GM19468 (cell line): ENCODE measurements around the gene AKAP9.
A peak's percentile ranks its signal among the peaks of the same experiment; 100 is the strongest.
"Not testable (repeated sequence)": the region's sequence is repeated elsewhere in the genome, so short reads cannot be mapped to it uniquely, and the experiment has no call there.

Experiments
- ATAC-seq: cut with Tn5 transposase; IDR thresholded peaks from one replicate; pipeline ENCODE4 v1.9.1; 2021; ENCODE audit warnings: mild to moderate bottlenecking, moderate library complexity, moderate number of reproducible peaks; ENCODE audit not compliant: unreplicated experiment; ENCODE audit errors: extremely low read depth

Gene AKAP9

DNA sequence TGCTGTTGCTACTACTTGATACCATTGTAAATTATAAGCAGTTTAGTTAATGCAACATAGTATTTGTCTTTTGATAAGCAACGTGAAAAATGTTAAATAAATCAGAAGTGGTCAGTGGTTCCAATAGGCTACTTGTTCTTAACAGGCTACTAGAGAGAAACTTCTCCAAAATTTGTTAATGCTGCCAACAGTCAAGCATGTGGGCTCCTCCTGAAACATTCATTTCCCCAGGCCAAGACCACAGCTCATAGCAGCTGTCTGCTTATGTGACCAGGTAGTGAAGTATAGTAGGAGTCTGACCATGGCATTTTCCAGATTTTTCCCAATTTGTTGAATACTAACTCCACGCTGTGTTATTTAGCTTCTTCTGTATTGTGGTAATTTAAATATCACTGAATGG lies 112.7 kb downstream of the AKAP9 start:
- no peak for ATAC-seq

DNA sequence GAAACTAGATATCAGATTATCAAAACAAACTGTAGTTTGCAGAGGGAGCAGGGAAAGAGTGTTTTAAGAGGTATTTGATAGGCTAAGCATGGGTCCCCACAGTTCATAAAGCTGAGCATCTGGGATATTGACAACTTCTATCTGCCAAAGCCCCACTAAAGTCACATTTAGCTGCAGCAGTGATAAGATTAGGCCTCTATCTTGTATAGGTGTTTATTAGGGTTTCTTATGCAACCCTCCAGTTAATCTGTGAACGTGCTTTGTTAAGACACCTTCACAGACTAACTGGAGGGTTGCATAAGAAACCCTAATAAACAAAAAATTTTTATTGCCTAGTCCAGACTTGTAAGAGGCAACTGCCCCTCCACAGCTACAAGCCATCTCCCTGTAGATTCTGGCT lies 115.6 kb downstream of the AKAP9 start:
- no peak for ATAC-seq

DNA sequence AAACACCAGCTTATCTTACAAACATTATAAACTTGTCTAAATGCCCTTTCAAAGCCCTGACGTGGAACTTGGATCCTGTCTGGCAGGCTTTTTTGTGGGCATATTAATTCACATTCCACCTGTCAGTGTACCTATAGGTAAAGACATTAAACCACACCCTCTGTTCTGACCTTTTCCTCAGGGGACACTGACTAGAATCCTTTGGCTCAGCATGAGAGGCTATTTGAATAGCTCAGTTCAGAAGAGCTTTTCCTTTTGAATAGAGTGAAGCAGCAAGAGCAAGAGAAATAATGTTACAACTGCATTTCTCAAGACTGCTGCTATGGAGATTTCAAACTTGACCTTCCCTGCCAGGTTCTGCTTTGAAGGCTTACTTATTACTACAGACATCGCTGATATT lies 116.7 kb downstream of the AKAP9 start:
- ATAC-seq = no peak

DNA sequence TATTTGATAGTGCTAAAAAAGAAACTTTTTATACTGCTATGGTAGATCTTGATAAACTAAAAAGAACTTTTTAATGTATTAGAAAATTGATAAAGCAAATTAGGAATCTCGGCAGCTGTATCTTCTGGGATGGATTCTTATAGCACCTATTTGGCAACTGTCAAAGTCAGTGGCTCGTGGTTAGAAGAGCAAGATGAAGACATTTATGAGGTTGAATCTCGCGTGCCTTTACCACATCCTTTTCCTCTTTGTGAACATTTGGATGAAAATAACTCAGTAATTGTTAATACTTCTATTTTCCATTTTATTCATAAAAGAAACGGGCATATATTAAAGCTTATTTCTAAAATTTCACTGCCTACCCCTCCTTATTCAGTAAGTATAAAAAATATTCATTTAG lies 117.4 kb downstream of the AKAP9 start:
- no peak for ATAC-seq

DNA sequence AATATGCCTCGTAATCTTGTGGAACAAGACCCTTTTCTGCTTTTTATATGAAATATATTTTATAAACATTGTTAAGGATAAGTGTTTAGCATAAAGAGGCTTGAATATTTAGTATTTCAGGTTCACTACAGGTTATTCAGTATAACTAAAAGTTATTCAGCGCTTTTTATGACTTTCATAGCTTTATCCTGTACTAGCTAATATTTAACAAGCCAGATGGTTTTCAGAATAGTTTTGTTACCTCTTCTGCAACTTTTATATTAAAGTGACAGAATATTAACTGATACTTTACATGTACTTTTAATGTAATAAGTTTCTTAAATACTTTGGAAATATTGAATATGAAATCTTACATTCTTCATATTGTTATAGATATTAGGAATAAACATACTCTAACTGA lies 118.2 kb downstream of the AKAP9 start:
- no peak for ATAC-seq

DNA sequence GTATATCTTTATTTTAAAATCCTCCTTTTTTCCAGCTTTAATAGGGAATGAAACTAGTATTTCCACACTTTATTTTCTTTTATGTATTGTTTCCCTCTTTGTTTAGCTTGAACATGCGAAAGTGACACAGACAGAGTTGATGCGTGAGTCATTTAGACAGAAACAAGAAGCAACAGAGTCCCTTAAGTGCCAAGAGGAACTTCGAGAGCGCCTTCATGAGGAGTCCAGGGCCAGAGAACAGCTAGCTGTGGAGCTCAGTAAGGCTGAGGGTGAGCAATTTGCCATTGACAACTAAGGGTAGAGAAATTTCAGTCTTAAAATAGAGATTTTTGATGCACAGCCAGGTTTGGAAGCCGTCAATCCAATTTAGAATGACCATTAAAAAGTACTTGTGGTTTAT lies 120.5 kb downstream of the AKAP9 start:
- ATAC-seq = no peak

DNA sequence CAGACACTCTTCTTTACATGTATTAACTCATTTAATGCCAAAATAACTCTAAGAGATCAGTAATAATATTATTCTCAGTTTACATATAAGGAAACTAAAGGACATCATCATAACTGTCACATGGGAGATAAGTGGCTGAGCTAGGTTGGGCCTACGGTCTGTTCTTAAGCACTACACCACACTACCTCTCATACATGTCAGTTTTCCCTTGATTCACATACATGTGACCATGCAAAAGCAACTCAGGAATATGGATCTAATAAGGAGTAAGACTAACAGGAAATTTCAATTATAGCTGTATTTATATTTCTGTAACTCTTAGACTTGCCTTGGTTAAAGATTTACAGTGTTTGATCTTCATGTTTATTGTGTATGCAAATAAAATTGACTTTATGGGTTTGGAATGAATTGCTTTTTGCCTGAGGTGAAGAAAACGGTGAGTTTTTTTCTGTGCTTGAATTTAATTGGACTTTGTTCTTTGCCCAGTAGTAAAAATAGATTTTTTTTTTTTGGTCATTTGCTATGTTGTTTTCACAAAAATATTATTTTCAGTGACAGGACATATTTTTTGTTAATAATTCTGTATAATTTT lies 123.9 kb downstream of the AKAP9 start:
- ATAC-seq = no peak

DNA sequence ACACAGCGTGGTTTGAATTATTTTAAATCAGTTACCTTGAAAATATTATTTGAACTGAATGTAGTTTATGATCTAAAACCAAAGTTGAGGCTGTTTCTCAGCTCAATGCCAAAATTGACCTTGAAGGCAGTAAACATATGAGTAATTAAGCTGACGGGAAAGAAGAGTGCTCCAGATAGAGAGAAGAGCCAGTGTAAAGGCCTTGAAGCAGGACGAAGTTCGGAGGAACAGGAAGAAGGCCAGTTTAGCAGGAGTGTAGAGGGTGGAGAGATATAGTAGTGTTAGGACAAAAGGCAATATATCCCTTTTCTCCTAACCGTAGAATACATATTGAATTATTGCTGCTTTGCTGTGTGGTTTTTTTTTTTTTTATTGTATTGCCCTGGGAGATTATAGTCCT lies 130.4 kb downstream of the AKAP9 start:
- no peak for ATAC-seq

DNA sequence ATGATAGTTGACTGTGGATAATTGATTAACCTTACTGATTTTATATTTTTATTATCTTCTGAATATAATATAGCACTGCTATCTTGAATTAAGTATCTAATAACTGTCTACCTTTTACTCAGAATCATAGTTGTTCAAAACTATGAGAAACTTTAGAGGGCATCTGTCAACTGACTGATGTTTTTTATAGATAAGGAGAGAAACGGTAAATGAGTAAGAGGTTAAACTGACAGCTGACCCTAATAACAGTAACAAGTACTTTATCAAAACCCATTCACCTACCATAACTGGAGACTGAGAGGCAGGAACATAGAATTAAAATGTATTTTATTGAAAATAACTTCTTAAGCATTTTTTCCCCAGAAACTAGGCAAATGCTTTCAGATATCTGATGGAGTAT lies 131.5 kb downstream of the AKAP9 start:
- no peak for ATAC-seq

DNA sequence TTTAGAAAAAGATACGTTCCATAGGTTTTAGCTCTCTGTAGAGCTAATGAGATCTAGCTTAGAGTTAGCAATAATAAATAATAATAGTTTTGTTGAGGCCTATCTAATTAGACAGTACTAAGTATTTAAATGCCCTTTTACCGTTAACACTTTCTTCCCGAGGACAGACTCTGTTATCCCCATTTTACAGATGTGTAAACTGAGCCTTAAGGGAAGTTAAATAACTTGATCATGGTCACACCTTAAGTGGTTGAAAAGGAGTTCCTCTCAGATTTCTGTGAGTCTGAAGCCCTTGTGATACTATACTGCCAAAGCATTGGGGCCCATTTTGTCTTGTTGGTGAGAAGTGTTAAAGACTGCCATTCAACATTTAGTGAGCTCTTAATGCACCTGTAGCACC lies 132.0 kb downstream of the AKAP9 start:
- ATAC-seq = no peak

DNA sequence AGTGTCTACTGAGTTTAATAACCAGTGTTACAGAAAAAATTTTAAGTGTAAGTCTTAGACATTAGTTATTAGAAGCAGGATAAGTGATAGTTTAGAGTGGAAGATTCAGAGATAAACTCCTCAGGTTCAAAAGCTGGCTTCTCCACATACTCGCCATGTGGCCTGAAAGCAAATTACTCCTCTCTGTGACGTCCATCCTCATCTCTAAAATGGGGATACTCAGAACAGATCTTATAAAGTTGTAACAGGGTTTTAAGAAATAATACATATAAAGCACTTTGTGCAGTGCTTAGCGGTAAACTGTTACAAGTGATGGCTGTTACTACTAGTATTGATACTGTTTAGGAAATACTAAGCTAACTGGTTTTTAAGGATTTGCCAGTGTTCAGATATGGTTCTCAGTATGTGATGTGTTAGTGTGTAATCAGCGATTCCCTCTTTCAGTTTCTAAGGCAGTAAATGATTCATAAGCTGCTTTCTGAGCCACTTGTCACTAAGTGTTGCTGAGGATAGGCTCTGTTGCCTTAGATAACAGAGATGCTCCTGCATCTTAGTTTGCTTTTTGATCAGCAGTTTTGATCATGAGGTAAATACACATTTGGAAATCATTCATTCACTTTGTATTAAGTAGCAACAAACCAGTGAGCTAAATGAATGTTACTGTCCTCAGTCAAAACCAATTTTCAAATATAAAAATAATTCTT lies 134.9 kb downstream of the AKAP9 start:
- peak; percentile 44 for ATAC-seq

DNA sequence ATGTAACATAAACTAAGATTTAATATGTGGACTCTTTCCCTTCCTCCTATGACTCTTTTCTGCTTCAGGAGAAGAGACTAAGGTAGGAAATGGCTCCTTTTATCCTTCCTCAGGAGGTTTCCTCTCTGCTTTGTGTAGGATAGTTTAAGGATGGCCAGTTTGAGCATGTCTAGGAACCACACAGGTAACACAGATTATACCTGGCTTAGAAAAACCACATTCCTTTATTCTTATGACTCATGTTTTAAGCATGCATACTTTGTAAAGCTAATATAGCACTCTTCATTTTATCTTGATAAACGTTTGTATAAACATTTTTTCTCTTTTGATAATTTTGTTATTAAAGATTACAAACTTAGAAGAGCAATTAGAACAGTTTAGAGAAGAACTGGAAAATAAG lies 135.8 kb downstream of the AKAP9 start:
- ATAC-seq = no peak

DNA sequence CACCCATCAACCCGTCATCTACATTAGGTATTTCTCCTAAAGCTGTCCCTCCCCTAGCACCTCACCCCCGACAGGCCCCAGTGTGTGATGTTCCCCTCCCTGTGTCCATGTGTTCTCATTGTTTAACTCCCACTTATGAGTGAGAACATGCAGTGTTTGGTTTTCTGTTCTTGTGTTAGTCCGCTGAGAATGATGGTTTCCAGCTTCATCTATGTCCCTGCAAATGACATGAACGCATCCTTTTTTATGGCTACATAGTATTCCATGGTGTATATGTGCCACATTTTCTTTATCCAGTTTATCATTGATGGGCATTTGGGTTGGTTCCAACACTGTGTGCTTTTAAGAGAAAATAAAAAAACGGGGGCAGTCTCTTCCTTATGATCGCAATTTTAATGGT lies 143.3 kb downstream of the AKAP9 start:
- ATAC-seq = not testable (repeated sequence)

DNA sequence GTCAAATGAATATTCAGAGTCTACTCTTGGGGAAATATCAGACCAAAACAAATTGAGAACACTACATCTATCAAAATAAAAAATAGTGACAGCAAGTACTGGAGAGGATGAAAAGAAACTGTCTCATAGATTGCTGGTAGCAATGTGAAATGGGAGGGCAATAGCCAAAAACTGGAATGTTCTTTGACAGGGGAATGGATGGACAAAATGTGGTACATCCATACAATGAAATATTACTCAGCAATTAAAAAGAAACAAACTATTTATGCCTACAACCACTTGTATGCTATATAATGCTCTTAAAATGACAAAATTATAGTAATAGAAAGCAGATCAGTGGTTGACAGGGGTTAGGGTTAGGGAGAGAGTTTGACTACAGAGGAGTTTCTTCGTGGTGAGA lies 147.6 kb downstream of the AKAP9 start:
- no peak for ATAC-seq

DNA sequence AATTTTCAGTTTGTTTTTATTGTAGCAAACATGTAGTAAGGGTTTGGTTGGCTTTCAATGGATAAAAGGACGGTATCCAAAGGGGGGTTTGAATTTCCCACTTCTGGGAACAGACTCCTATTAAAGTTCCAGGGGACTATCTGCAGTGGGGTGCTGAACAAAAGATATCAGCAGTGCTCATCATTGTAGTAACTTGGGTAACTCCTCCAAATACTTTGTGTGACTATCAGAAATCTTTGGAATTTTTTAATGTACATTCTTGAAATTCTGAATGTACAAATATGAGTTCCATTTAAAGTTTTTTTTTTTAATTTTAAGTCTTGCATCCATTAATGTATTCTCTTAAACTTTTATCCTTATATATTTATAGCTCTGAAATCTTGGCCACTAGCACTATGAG lies 151.5 kb downstream of the AKAP9 start:
- ATAC-seq = no peak

DNA sequence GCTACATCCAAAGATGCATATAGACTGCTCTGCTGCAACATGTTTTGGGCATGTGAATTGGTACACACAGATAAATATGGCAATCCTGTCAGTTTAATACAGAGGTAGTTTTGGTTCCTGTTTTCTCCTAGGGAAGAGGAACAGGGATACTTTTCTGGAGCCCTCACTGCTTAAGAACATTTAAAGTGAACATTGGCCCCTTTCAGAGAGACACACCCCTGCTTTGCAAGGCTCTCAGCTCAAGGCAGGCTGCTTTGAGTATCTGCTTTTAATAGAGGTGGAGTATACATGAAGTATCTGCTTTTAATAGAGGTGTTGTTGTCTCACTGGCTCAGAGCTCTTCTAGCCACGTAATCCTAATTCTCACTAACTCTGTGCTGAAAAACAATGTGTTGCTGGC lies 154.7 kb downstream of the AKAP9 start:
- no peak for ATAC-seq

DNA sequence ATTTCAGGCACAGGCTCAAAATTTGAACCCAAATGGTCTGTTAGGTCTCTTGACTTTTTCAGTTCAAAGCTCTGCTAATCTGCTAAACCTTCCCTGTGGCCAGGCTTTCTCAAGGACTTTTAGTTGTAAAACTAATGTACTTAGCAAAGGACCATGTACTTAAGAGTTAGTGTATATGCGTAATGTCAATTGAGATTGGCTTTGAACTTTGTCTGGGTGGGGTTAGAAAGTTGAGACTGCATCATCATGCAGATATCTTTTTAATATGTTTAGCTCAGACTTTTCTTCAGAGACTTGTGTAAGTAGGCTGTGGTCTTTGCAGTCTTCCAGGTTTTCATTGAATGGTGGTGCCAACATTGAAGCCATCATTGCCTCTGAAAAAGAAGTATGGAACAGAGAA lies 159.9 kb downstream of the AKAP9 start:
- ATAC-seq = no peak

DNA sequence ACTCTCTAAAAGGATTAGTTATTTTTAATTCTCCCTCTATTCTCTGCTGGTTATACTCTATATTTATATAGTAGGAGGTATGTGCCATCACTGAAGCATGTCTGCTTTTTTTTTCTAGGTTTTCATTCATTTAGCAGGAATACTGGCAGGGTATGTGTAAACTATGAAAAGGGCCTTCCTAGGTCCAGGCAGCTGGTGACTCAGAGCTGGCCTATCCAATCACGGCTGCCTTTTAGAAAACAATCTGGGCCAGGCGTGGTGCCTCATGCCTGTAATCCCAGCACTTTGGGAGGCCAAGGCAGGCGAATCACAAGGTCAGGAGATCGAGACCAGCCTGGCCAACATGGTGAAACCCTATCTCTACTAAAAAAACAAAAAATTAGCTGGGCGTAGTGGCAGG lies 162.2 kb downstream of the AKAP9 start:
- not testable (repeated sequence) for ATAC-seq

DNA sequence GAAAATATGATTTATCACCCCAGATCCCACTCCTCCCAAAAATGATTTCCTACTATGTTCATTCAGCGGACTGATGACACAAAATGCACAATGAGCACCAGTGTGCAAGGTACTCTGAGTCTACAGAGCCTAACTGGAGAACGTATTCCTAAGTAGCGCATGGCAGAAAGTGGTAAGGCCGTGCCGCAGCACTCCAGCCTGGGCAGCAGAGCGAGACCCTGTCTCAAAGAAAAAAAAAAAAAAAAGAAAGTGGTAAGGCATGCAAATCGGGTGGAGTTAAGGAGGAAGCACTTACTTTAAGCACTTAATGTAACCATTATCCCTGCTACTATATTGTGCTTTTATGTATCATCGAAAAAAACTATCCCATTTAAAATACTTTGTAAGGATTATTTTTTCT lies 168.2 kb downstream of the AKAP9 start:
- no peak for ATAC-seq

DNA sequence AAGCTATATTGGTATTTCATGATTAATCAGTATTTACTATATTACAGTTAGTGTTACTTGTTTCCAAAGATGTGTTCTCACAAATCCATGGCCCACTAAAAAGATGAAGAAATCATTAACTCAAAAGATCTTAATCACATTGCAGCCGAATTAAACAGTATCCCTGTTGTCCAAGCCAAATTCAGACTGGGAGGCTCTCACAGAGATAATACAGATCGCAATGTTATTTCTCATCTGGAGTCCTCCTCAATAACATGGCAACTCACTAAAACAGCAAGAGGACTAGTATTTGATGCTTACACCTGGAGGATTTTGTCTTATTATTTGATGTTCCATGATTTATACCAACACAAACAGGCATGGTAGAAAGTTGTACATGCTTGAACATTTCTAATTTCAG lies 170.2 kb downstream of the AKAP9 start:
- ATAC-seq = no peak

DNA sequence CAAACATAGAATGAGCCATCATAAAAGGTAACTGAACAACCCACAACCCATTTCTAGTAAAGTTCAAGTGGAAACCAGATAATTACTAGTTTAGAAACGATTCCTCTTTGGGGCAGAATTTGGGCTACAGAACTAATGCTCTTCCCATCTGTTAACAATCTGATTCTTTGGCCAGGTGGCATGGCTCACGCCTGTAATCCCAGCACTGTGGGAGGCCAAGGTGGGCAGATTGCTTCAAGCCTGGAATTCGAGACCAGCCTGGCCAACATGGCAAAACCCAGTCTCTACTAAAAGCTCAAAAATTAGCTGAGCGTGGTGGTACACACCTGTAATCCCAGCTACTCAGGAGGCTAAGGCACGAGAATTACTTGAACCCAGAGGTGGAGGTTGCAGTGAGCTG lies 175.2 kb downstream of the AKAP9 start:
- no peak for ATAC-seq

DNA sequence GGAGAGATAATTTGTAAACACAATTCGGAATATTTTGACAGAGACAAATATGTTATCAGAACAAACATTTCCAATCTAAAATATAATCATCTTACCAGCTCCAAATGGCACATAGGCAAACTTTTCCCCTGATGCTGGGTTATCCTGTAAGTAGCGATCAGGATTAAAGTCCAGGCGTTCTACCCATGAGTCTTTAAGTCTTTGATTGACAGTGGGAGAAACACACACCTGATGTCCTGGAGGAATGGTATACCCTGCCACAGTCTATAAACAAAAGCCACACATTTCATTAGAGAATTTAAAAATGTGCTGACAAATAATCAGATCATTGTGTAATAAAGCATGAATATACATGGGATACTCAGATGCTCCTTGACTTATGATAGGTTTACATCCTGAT lies 176.3 kb downstream of the AKAP9 start:
- no peak for ATAC-seq
